NT2/D1 (cell line): ENCODE measurements around the gene IGF1R.

Experiments used
- SUZ12 ChIP-seq: IDR thresholded peaks from 2 replicates; pipeline ENCODE4 v1.6.1; 2011; ENCODE audit not compliant: insufficient read length, insufficient read depth; ENCODE audit errors: extremely low read depth
- YY1 ChIP-seq: IDR thresholded peaks from 2 replicates; pipeline ENCODE4 v1.6.1; 2011; ENCODE audit not compliant: insufficient read length, insufficient read depth

- no peak for TF ChIP-seq YY1
- TF ChIP-seq SUZ12 = no peak
Observed at GRCh38 chr15:98649472-98650416, 1.4 kb downstream of the IGF1R start.
